Putamen (tissue), 1 donor: Measurements from ENCODE around the gene GATD1.
A peak's percentile ranks its signal among the peaks of the same experiment; 100 is the strongest.

Experiments used
- DNase-seq: peaks from one replicate; pipeline ENCODE4 v3.0.0-alpha.2; 2016; ENCODE audit warnings: low spot score

The GATD1 gene

GRCh38 chr11:726278-727220 lies 50.7 kb downstream of the GATD1 start:
- DNase-seq = no peak

GRCh38 chr11:725624-726202 lies 51.6 kb downstream of the GATD1 start:
- DNase-seq = no peak

GRCh38 chr11:724778-725386 lies 52.4 kb downstream of the GATD1 start:
- DNase-seq = no peak

- no peak for DNase-seq
Measured at GRCh38 chr11:724049-724777, 53.1 kb downstream of the GATD1 start.

GRCh38 chr11:723120-723883 lies 54.0 kb downstream of the GATD1 start:
- peak; percentile 36 for DNase-seq

- no peak for DNase-seq
Measured at GRCh38 chr11:722346-722811, 54.9 kb downstream of the GATD1 start.

- DNase-seq = no peak
Measured at GRCh38 chr11:721741-722345, 55.4 kb downstream of the GATD1 start.

- no peak for DNase-seq
Measured at GRCh38 chr11:721247-721740, 56.0 kb downstream of the GATD1 start.

GRCh38 chr11:720642-721246 lies 56.5 kb downstream of the GATD1 start:
- no peak for DNase-seq

- DNase-seq = no peak
Measured at GRCh38 chr11:720017-720641, 57.2 kb downstream of the GATD1 start.

GRCh38 chr11:719214-720016 lies 57.9 kb downstream of the GATD1 start:
- DNase-seq = no peak
